Ovary (tissue), 9 donors: ENCODE measurements around the gene ALK. TPM values are rescaled to one million over a fixed set of nuclear protein-coding genes. Genes with fewer than 3 reads are reported as not detected.

ENCODE experiments used
- DNase-seq, 5 donors: peaks; one replicate each; pipeline ENCODE4 v3.0.0-alpha.2; 2019 to 2020
- H3K27ac ChIP-seq, 2 donors: fragments of 200-600 bp; one replicate each; pipeline versions ENCODE4 v1.5.1 to v1.8.0; 2019 to 2022
- H3K27me3 ChIP-seq: fragments of 200-600 bp; one replicate; pipeline ENCODE4 v1.8.0; 2022
- H3K36me3 ChIP-seq: fragments of 200-600 bp; sonication (generic); one replicate; pipeline ENCODE4 v1.5.1; 2019
- H3K4me1 ChIP-seq: one replicate; pipeline ENCODE4 v1.8.1; 2013; ENCODE audit warnings: mild to moderate bottlenecking, moderate library complexity; ENCODE audit not compliant: insufficient read depth
- H3K4me3 ChIP-seq: fragments of 200-600 bp; sonication (generic); one replicate; pipeline ENCODE4 v1.5.1; 2017
- H3K9me3 ChIP-seq, 2 donors: fragments of 200-600 bp in 1 of 2; sonication (generic) in 1 of 2; one replicate each; pipeline versions ENCODE4 v1.5.1 to v1.8.1; 2013 to 2019; ENCODE audit warnings: mild to moderate bottlenecking in 1 of 2, moderate library complexity in 1 of 2
- CTCF ChIP-seq, 3 donors: fragments of 450-650 bp in 2 of 3; fragments of 200-600 bp in 1 of 3; IDR thresholded peaks; one replicate each; pipeline versions ENCODE4 v1.5.1 to v1.8.0; 2016 to 2022; ENCODE audit warnings: antibody characterized with exemption in 3 of 3, mild to moderate bottlenecking in 1 of 3
- EP300 ChIP-seq: sonication (generic); formaldehyde crosslinking; IDR thresholded peaks from one replicate; pipeline ENCODE4 v1.6.1; 2017; ENCODE audit warnings: antibody characterized with exemption
- POLR2A ChIP-seq: fragments of 450-650 bp; IDR thresholded peaks from one replicate; pipeline ENCODE4 v1.6.1; 2017; ENCODE audit warnings: antibody characterized with exemption, mild to moderate bottlenecking, moderate library complexity
- WGBS, 3 donors: extraction: QIAGEN DNeasy Blood & Tissue Kit in 1 of 3; methylation state at CpG; one replicate each; pipeline versions ENCODE4 v1.1.5 to v1.1.7; 2013 to 2017; 5-methylcytosine and 5-hydroxymethylcytosine counted together
- intact Hi-C, 4 donors: fragments of 100-400 bp; cut with DNase I; formaldehyde crosslinking; loops; one replicate each; pipeline versions ENCODE4 v1.11.0 to v1.15.1; 2022 to 2023
- polyA plus RNA-seq, 2 donors: library from polyadenylated mRNA; stranded (reverse); fragments of 200-250 nt in 1 of 2; fragments of 350-450 nt in 1 of 2; fragmentation: Illumina TruSeq in 1 of 2; extraction: RNeasy Lipid Tissue Mini Kit (QIAGEN cat#74804) in 1 of 2; gene quantifications; one replicate each; pipeline ENCODE4 v1.2.3, GENCODE V29; 2013 to 2014
- total RNA-seq, 7 donors: library from RNA; depleted of rRNA in 2 of 7; stranded (reverse); fragments of >200 nt in 2 of 7; fragmentation: NEBNext Ultra II Directional in 3 of 7; extraction: Animal tissue kit (Norgen Biotek cat#: 25700) in 3 of 7; gene quantifications; one replicate each; pipeline versions ENCODE4 v1.1.0 to v1.2.4, GENCODE V29; 2016 to 2023
- donor health status: DM: no; HTN: no; CAD: no; lungs with moderate emphysema.
- donor health status: DM: no; HTN: no; CAD: no.
- donor health status: Bipolar disorder and iron deficiency.
- donor health status: DM: yes; HTN: yes; CAD: no.
- donor health status: DM: no; HTN: no; CAD: no.
- donor health status: DM: yes; HTN: yes; CAD: no.

ALK gene
- total and polyA plus RNA-seq, 9 donors, result 0.05 to 1.7 (median 0.23) TPM; not detected in 1

DNA sequence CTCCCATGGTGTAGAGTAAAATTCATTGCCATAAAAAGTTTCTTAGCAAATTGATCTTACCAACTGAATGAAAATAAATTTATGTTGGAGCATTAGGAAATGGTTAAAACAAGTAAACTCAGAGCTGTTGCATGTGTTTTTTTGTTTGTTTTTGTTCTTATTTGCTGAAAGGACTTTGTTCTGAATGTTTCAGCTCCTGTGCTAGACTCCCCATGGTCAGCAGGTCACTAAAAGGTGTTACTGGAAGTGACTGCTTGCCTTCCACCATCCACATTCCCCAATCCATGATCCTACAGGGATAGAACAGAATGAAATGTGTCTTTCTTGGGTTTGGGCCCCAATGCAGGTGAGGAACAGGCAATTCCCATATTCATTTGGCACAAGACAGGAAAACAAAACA, 101.8 kb downstream of the ALK start:
- Histone ChIP-seq H3K9me3 (no peaks in the 10 kb centered on the region), H3K4me3 (no peak overlapping the region), H3K4me1 (peaks cover 7% of the 10 kb centered on the region), H3K27ac (no peak overlapping the region), H3K27me3 (no peaks in the 10 kb centered on the region), H3K36me3 (no peaks in the 10 kb centered on the region)
- no peak for TF ChIP-seq EP300
- TF ChIP-seq CTCF (IDR thresholded peaks at IDR 0.05), result no peak
- no peak for DNase-seq
- intact Hi-C loops, result no loop called here

DNA sequence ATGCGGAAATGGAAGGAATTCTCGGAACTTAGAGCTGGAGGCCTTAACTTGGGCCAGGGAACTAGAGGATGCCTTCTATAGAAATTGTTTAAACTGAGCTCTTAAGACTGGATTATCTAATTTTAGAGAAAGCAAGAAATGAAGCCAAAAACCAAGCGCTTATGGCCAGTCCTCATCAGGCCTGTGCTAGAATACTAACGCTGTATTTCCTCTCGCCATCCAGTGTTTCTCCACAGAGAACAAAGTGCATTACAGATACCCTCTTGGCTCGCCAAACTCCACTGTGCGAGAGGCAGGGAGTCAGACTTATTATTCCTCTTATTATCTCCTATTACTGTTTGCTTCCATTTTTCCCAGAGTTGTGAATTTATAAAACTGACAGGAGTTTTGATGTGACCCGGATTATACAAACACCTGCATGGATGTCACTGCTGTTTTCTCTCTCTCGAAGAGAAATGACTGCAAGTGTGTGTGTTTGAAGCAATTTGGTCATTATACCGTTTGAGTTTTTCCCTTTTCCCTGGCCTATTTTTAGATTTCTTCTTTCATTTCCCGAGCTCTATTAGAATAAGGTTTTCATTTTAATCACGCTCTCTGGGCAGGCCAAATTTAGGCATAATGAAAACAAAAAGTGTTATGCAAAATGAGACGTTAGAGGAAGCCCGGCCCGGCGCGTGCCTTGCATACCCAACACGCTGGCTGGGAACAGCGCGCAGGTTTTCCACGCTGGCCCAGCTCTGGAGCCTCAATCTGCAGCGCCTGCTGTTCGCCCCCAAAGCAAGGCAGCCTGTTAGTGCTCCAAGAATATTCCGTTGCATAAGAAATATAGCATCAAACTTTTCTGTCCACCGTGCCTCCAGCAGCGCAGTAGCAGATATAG, 103.3 kb downstream of the ALK start:
- peaks cover 7% of the 10 kb centered on the region for H3K4me1 ChIP-seq
- no peak overlapping the region for H3K4me3 ChIP-seq
- no peaks in the 10 kb centered on the region for H3K9me3 ChIP-seq
- peak in 2 of 5 donors; percentile 18 to 39 for DNase-seq
- intact Hi-C loops, result no loop called here
- no peaks in the 10 kb centered on the region for H3K27me3 ChIP-seq
- 16 to 39% (median 17%) methylated on average over 26 of the region's 26 CpGs for WGBS, 3 donors
- TF ChIP-seq EP300, result no peak
- no peak for TF ChIP-seq POLR2A
- TF ChIP-seq CTCF (IDR thresholded peaks at IDR 0.05), result no peak
- no peaks in the 10 kb centered on the region for H3K36me3 ChIP-seq
- H3K27ac ChIP-seq, result peak overlapping the region in 1 of 2 donors; percentile 15

DNA sequence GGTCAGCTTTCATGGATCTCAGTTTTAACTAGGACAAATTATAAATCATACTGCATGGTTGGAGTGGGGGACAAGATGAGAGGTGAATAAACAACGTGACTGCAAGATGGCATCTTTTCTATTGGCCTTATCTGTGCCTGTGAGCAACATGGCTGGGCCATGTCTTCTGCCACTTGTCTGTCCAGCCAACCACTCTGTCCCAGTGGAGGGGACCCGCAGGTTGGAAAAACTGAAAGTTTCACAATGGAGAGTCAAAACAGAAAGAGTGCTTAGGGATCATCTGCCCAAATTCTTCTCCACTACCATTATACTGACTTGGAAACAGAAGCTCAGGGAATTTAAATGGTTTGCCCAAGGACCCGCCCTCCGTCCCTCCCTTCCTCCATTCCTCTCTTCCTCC, 104.1 kb downstream of the ALK start:
- peak overlapping the region in 1 of 2 donors; percentile 15 for H3K27ac ChIP-seq

GRCh38 chr2:29816651-29817050, 104.7 kb downstream of the ALK start:
- intact Hi-C loops, result no loop called here
- no peaks in the 10 kb centered on the region for H3K36me3 ChIP-seq
- 27 to 44% (median 42%) methylated on average over 4 of the region's 4 CpGs for WGBS, 3 donors
- no peaks in the 10 kb centered on the region for H3K27me3 ChIP-seq
- no peak for DNase-seq
- no peaks in the 10 kb centered on the region for H3K9me3 ChIP-seq
- H3K27ac ChIP-seq, result no peak overlapping the region
- TF ChIP-seq POLR2A (no peak), CTCF (IDR thresholded peaks at IDR 0.05) (no peak), EP300 (no peak)
- H3K4me1 ChIP-seq, result peaks cover 7% of the 10 kb centered on the region
- no peak overlapping the region for H3K4me3 ChIP-seq

More for the DNA sequence above, 104.1 kb downstream of the ALK start:
- intact Hi-C loops, result no loop called here
- Histone ChIP-seq H3K4me3 (no peak overlapping the region), H3K27me3 (no peaks in the 10 kb centered on the region), H3K9me3 (no peaks in the 10 kb centered on the region), H3K4me1 (peaks cover 7% of the 10 kb centered on the region), H3K36me3 (no peaks in the 10 kb centered on the region)
- no peak for DNase-seq
- WGBS, 3 donors, result 69 to 70% (median 70%) methylated on average over 4 of the region's 4 CpGs
- TF ChIP-seq CTCF (IDR thresholded peaks at IDR 0.05) (no peak), POLR2A (no peak), EP300 (no peak)
